PC-3 (cell line): Measurements from ENCODE around the gene ARL10. TPM values are rescaled to one million over a fixed set of nuclear protein-coding genes. Genes with fewer than 3 reads are reported as not detected.

Experiments used
- ATAC-seq: fragments of 200-7000 bp; cut with Tn5 transposase; 2 replicates; pipeline ENCODE4 v1.9.1; 2020; ENCODE audit warnings: mild to moderate bottlenecking, moderate library complexity
- BruUV-seq: library from RNA; stranded (reverse); fragments of 400-500 nt; replicated peaks from 2 replicates; lab custom pipeline; 2021; lab: Mats Ljungman, UMichigan
- CTCF ChIA-PET: fragments of 300-600 bp; sonication (Branson Sonifier 250); formaldehyde crosslinking; loops from one replicate; lab custom pipeline; 2022; ENCODE audit warnings: antibody characterized with exemption; lab: Charles Lee
- POLR2A ChIA-PET: fragments of 300-600 bp; sonication (Branson Sonifier 250); formaldehyde crosslinking; loops from one replicate; lab custom pipeline; 2022; ENCODE audit warnings: antibody characterized with exemption; ENCODE audit not compliant: unreplicated experiment; lab: Charles Lee
- DNase-seq: peaks from one replicate; pipeline ENCODE4 v3.0.0-alpha.2; 2015
- H2AFZ ChIP-seq: fragments of 300-600 bp; sonication (generic); 2 replicates; pipeline ENCODE4 v1.6.0; 2016; ENCODE audit warnings: antibody characterized with exemption, low read length
- H3F3A ChIP-seq: fragments of 300-600 bp; sonication (generic); one replicate; pipeline ENCODE4 v1.6.0; 2017; ENCODE audit warnings: antibody characterized with exemption, low read length, control low read depth, mild to moderate bottlenecking; ENCODE audit not compliant: unreplicated experiment
- H3K27ac ChIP-seq: fragments of 300-600 bp; sonication (generic); 2 replicates; pipeline ENCODE4 v1.5.1; 2016; ENCODE audit warnings: mild to moderate bottlenecking, low read length
- H3K27me3 ChIP-seq: fragments of 300-600 bp; sonication (generic); 2 replicates; pipeline ENCODE4 v1.6.1; 2016; ENCODE audit warnings: low read length, mixed read lengths
- H3K36me3 ChIP-seq: fragments of 300-600 bp; sonication (generic); 2 replicates; pipeline ENCODE4 v1.6.1; 2016; ENCODE audit warnings: low read depth, mixed run types, low read length, mixed read lengths
- H3K4me1 ChIP-seq: fragments of 300-600 bp; sonication (generic); 2 replicates; pipeline ENCODE4 v1.5.1; 2016; ENCODE audit warnings: low read length; ENCODE audit not compliant: insufficient read depth
- H3K4me2 ChIP-seq: fragments of 300-600 bp; sonication (generic); 2 replicates; pipeline ENCODE4 v1.6.0; 2016; ENCODE audit warnings: low read length
- H3K4me3 ChIP-seq: fragments of 300-600 bp; sonication (generic); 2 replicates; pipeline ENCODE4 v1.5.1; 2016; ENCODE audit warnings: mild to moderate bottlenecking, low read length, mixed read lengths
- H3K79me2 ChIP-seq: fragments of 300-600 bp; sonication (generic); 2 replicates; pipeline ENCODE4 v1.6.1; 2017; ENCODE audit warnings: low read length, mixed read lengths
- H3K9ac ChIP-seq: fragments of 300-600 bp; sonication (generic); 2 replicates; pipeline ENCODE4 v1.6.0; 2016; ENCODE audit warnings: mild to moderate bottlenecking, low read length
- H3K9me2 ChIP-seq: fragments of 300-600 bp; sonication (generic); replicated peaks from 2 replicates; pipeline ENCODE4 v1.6.1; 2016; ENCODE audit warnings: mixed run types, low read length, mixed read lengths
- H3K9me3 ChIP-seq: fragments of 300-600 bp; sonication (generic); 2 replicates; pipeline ENCODE4 v1.6.1; 2016; ENCODE audit warnings: low read length, mixed read lengths
- H4K20me1 ChIP-seq: fragments of 300-600 bp; sonication (generic); 2 replicates; pipeline ENCODE4 v1.6.1; 2016; ENCODE audit warnings: low read length, mixed read lengths
- CTCF ChIP-seq: fragments of 300-600 bp; sonication (generic); conservative IDR thresholded peaks from 2 replicates; pipeline ENCODE4 v1.5.1; 2017; ENCODE audit warnings: antibody characterized with exemption, low read depth, mild to moderate bottlenecking, low read length
- EZH2 ChIP-seq: fragments of 300-600 bp; sonication (generic); IDR thresholded peaks from one replicate; pipeline ENCODE4 v1.6.1; 2017; ENCODE audit warnings: antibody characterized with exemption, mild to moderate bottlenecking, low read length; ENCODE audit not compliant: unreplicated experiment
- EZH2phosphoT487 ChIP-seq: fragments of 300-600 bp; sonication (generic); IDR thresholded peaks from 2 replicates; pipeline ENCODE4 v1.6.1; 2018; ENCODE audit warnings: mild to moderate bottlenecking, antibody characterized with exemption, low read length, borderline replicate concordance
- intact Hi-C: fragments of 100-400 bp; cut with micrococcal nuclease; formaldehyde crosslinking; loops from 2 replicates; pipeline ENCODE4 v1.9.0; 2023
- total RNA-seq: library from RNA; depleted of rRNA; stranded (reverse); fragments of >200 nt; gene quantifications from 2 replicates; pipeline ENCODE4 v1.2.3, GENCODE V29; 2014

Gene ARL10
- total RNA-seq, 1 experiment from 2014 or later: 0.15 TPM

DNA sequence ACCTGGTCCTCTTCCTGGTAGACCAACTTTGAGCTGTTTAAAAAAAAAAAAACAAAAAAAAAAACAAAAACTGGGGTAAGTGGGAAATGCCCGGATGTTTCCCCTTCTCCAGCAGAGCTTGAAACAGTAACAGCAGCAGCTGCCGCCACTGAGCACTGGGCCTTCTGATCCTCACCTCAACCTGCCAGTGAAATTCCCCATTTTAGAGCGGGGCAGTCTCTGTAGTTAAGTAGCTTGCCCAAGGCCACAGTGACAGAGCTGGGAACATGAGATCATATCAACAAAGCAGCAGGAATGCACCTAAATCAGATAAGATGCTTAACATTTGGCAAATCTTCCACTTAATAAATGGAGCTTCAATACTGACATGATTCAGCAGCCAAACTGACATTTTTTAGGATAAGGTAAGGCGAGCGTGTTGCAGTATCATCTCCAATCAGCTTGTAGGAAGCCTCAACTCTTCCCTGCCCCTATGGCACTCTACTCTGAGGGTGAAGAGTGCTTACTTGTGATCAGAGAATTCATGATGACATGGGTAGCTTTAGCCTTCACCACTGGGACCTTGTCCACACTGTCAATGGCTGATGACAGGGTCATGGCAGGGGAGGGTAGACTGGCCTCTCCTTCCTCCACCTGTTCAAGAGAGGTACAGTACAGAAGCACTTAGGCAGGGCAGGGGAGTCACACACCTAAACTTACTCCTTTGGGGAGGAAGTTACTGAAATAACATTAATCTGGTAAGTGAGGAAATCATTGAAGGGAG is 13.0 kb upstream of the ARL10 start:
- CTCF ChIA-PET: interaction anchor here (0.5 kb wide), 1 partner anchor 237 kb away, joined by 3 read pairs; no protein-coding TSS in a partner anchor
- no peak overlapping the region for H2AFZ ChIP-seq
- POLR2A ChIA-PET: interaction anchor here (0.7 kb wide), 1 partner anchor 10 kb away, joined by 4 read pairs; no protein-coding TSS in a partner anchor
- H3F3A ChIP-seq: no peaks in the 10 kb centered on the region
- H3K4me1 ChIP-seq: no peaks in the 10 kb centered on the region
- DNase-seq (no peak), ATAC-seq (no peak; the same call in 1 of the 2 replicates)
- no peak overlapping the region for H3K4me3 ChIP-seq
- H3K9me2 ChIP-seq: no peaks in the 10 kb centered on the region
- H4K20me1 ChIP-seq: no peaks in the 10 kb centered on the region
- H3K79me2 ChIP-seq: peaks cover 39% of the 10 kb centered on the region
- no peak for TF ChIP-seq EZH2phosphoT487
- TF ChIP-seq CTCF: no peak
- TF ChIP-seq EZH2: no peak
- H3K9me3 ChIP-seq: no peaks in the 10 kb centered on the region
- no peak overlapping the region for H3K9ac ChIP-seq
- intact Hi-C loops: no loop called here
- no TSS peak for BruUV-seq
- no peak overlapping the region for H3K27ac ChIP-seq
- H3K4me2 ChIP-seq: no peak overlapping the region
- peaks cover 57% of the 10 kb centered on the region for H3K36me3 ChIP-seq
- H3K27me3 ChIP-seq: no peaks in the 10 kb centered on the region

GRCh38 chr5:176353533-176353932 is 11.8 kb upstream of the ARL10 start:
- Histone ChIP-seq H3F3A (no peaks in the 10 kb centered on the region), H4K20me1 (no peaks in the 10 kb centered on the region), H3K9ac (no peak overlapping the region), H3K4me1 (no peaks in the 10 kb centered on the region), H3K4me2 (no peak overlapping the region), H3K9me2 (no peaks in the 10 kb centered on the region), H3K36me3 (peaks cover 53% of the 10 kb centered on the region), H3K9me3 (no peaks in the 10 kb centered on the region), H3K4me3 (no peak overlapping the region), H3K27ac (no peak overlapping the region), H3K79me2 (peaks cover 50% of the 10 kb centered on the region), H3K27me3 (no peaks in the 10 kb centered on the region), H2AFZ (no peak overlapping the region)
- intact Hi-C loops: no loop called here
- ChIA-PET CTCF (no interaction called here), POLR2A (no interaction called here)
- no peak for DNase-seq
- BruUV-seq: no TSS peak
- no peak for ATAC-seq
- TF ChIP-seq EZH2phosphoT487: no peak
- TF ChIP-seq EZH2: no peak
- no peak for TF ChIP-seq CTCF
